Measurements from ENCODE around the gene AADAC.
"Not testable (repeated sequence)": the region's sequence is repeated elsewhere in the genome, so short reads cannot be mapped to it uniquely, and the experiment has no call there.

DNA sequence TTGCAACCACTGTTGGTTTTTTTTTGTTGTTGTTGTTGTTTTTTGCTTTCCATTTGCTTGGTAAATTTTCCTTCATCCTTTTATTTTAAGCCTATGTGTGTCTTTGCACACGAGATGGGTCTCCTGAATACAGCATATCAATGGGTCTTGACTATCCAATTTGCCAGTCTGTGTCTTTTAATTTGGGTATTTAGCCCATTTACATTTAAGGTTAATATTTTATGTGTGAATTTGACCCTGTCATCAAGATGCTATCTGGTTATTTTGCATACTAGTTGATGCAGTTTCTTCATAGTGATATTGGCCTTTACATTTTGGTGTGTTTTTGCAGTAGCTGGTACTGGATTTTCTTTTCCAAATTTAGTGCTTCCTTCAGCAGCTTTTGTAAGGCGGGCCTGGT lies 36.1 kb downstream of the AADAC start:
- TF ChIP-seq, protein P1, sequence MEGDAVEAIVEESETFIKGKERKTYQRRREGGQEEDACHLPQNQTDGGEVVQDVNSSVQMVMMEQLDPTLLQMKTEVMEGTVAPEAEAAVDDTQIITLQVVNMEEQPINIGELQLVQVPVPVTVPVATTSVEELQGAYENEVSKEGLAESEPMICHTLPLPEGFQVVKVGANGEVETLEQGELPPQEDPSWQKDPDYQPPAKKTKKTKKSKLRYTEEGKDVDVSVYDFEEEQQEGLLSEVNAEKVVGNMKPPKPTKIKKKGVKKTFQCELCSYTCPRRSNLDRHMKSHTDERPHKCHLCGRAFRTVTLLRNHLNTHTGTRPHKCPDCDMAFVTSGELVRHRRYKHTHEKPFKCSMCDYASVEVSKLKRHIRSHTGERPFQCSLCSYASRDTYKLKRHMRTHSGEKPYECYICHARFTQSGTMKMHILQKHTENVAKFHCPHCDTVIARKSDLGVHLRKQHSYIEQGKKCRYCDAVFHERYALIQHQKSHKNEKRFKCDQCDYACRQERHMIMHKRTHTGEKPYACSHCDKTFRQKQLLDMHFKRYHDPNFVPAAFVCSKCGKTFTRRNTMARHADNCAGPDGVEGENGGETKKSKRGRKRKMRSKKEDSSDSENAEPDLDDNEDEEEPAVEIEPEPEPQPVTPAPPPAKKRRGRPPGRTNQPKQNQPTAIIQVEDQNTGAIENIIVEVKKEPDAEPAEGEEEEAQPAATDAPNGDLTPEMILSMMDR (IDR thresholded peaks at IDR 0.05) = not testable (repeated sequence)
- not testable (repeated sequence) for TF ChIP-seq POLR2A (IDR thresholded peaks at IDR 0.05)

All from testis (tissue), 2 donors.